ENCODE data around the gene NUDT16L1.

Gene NUDT16L1

GRCh38 chr16:4695473-4696171, 2.3 kb downstream of the NUDT16L1 start:
- no peak for DNase-seq (ENCODE audit: low spot score)

- no peak for DNase-seq (ENCODE audit: low spot score)
Measured at GRCh38 chr16:4696172-4696904, 3.0 kb downstream of the NUDT16L1 start.

DNA sequence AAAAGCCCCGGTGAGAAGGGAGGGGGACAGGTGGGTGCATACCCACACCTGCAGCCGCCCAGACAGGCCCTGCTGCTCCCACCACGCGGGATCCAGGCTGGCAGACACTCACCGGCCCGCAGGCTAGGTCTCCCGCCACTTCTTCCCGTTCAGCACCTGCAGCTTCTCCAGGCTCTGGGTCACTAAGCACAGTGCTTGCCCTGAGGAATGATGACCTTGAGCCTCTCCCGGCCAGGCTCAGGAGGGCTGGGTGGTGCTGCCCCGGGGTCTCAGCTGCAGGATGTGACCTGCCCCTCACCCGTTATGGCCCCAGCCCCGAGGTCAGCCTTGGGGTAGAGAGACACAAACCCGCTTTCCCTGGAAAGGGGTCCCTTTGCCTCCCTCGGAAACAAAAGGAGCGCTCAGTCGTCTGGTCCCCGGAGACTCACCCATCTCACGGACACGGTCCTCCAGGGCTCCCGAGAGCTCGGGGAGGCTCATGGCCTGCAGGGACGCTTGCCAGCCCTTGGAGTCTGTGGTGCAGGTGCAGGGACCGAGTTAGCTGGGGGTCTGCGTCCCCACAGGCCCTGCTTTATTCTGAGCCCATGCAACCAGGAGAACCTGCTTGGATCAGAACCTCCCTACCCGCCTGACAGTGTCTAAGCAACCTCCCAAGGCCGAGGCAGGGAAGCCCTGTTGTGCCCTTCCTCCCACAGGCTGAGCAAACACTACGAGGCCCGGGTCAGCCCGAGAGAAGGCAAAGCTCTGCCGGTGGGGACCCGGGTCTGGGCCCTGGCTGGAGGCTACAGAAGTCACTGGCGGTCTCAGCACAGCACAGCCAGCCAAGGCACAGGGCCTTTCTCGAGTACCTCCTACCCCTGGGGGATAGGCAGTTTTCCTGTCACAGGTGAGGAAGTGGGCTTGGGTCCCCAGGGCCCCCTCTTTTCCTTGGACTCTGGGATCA, 3.8 kb downstream of the NUDT16L1 start:
- no peak for DNase-seq (ENCODE audit: low spot score)

GRCh38 chr16:4697848-4698291, 4.5 kb downstream of the NUDT16L1 start:
- DNase-seq (ENCODE audit: low spot score), result no peak

DNA sequence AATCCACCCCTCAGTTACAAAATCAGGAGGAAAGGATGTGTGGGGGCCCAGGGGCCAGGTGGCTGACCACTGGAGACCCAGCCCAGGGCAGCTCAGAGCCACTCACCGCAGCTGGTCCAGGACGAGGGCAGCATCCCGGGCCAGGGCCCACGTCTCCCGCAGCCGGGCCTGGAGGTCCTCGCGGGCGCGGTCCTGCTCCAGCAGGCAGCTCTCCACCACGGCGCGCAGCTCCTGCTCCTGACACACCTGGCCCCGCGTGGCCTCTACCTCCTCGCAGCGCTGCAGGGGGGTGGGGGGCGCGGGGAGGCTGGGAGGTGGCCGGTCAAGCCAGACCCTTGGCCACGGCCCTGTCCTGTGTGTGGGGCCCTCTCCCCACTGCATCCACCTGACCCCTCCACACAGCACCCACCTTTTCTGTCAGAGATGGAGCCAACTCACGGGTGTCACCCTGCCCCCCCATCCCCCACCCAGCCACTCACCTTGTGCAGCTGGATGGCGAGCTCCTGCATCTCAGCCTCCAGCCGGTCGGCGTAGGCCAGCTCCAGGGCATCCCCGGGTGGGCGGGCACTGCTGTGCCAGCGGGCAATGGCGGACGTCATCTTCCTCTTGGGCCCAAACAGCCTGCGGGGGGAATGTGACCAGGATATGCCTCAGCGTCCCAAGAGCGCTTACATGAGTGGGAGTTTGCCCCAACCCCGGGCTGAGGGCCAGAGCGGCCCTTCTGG, 5.1 kb downstream of the NUDT16L1 start:
- DNase-seq (ENCODE audit: low spot score), result no peak

DNA sequence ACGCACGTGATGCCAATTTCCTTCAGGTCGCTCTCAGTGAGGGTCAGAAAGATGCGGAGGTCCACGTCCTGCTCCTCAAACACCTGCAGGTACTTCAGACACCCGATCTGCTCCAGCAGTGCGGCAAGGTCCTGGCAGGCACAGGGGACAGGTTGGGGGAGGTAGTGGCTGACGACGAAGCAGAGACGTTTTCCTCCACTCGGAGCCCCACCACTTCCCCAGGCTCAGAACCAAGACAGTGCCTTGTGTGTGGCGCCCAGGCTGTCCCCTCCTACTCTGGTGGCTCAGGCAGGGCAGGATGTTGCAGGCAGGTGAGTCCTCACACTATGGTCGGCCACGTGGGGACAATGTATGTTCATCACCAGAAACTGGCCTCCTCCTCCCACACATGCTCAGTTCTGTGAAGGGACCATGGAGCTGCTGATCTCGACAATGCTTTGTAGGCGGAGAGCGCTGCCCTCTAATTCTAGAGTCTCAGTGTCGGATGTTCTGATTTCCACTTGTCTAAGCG, 5.7 kb downstream of the NUDT16L1 start:
- no peak for DNase-seq (ENCODE audit: low spot score)

GRCh38 chr16:4700380-4700996, 7.1 kb downstream of the NUDT16L1 start:
- DNase-seq (ENCODE audit: low spot score), result no peak

GRCh38 chr16:4700997-4701743, 7.8 kb downstream of the NUDT16L1 start:
- no peak for DNase-seq (ENCODE audit: low spot score)

DNA sequence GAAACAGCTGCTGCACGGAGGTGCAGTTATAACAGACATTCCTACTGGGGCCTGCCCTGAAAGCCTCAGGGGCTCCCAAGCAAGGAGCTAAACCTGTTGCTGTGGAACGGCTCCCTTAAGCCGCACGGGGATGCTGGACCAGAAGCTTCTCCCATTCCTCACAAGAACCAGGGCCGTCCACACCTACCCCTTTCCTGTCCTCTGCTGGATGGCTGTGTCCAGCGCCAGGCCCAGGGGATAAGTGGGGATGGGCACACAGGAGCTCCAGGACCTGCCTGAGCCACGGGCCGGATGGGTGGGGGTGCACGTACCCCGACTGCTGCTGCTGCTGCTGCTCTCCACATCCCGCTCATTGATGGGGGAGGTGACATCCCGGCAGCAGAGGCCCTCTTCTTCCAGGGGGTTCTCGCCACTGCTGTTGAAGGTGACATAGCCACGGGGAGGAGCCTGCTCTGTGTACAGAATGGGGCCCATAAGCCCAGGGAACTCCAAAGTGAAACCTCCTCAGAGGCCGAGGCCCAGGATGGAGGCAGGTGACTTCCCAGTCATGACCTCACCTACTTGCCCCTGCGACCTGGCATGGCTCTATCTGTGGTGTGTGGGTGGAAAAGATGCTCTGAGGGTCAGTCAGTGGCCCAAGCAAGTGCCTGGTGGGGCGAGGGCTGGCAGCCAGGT, 8.6 kb downstream of the NUDT16L1 start:
- no peak for DNase-seq (ENCODE audit: low spot score)

GRCh38 chr16:4702466-4702808, 9.1 kb downstream of the NUDT16L1 start:
- no peak for DNase-seq (ENCODE audit: low spot score)

GRCh38 chr16:4703906-4704305, 10.5 kb downstream of the NUDT16L1 start:
- DNase-seq (ENCODE audit: low spot score), result no peak

- DNase-seq (ENCODE audit: low spot score), result no peak
Measured at GRCh38 chr16:4704491-4704890, 11.1 kb downstream of the NUDT16L1 start.

DNA sequence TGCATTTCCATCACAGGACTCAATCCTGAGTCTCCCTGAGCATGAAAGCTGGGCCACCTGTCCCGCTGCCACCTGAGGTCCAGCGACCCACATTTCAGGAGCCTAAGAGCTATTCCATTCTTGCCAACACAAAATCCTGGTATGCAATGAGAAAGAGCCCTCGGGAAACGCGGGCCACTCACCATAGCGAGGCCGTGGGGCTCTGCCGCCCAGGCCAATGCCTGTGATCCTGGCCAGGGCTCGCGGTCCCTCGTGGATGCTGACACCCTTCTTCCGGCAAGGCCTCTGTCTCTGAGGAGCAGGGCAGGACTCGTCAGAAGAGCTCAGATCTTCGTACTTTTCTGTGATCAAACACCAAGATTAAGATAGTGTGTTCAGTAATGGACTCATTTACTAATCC, 11.6 kb downstream of the NUDT16L1 start:
- no peak for DNase-seq (ENCODE audit: low spot score)

- DNase-seq (ENCODE audit: low spot score), result no peak
Measured at GRCh38 chr16:4706871-4707270, 13.5 kb downstream of the NUDT16L1 start.

GRCh38 chr16:4709481-4709880, 16.1 kb downstream of the NUDT16L1 start:
- no peak for DNase-seq (ENCODE audit: low spot score)

DNA sequence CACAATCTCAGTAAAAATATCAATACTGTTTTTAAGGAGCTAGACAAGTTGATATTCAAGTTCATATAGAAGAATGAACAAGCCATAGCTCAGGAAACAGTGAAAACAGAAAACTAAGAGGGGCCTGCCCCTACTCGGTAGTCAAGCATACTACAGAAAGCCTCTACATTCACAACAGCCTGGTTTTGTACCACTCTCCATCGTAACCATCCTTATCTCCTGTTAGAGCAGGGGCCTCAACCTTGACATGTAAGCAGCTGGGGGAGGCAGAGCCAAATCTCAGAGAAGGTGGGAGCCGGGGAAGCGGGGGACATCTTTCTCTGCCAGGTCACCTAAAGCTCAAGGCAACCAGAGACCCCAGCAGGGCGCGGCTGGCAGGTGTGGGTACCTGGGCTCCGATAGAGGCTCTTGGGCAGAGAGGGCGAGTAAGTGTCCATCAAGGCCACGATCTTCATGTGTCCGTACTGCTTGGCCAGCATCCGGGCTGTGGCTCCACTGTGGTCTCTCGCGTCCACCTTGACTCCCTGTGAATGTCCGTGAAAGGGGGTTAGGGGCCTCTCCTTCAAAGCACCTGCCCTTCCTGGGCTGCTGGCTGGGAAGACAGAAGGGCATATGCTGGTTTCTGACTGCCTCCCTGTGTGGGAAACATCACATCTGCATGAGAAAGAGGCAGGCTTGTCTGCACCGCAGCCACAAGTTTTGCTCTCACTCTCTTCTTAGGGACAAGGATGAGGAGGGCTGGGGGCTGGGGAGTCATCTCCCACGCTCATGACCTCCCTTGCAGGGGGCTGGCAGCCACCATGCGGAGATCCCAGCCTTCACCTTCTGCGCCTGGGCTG, 20.5 kb downstream of the NUDT16L1 start:
- no peak for DNase-seq (ENCODE audit: low spot score)

DNA sequence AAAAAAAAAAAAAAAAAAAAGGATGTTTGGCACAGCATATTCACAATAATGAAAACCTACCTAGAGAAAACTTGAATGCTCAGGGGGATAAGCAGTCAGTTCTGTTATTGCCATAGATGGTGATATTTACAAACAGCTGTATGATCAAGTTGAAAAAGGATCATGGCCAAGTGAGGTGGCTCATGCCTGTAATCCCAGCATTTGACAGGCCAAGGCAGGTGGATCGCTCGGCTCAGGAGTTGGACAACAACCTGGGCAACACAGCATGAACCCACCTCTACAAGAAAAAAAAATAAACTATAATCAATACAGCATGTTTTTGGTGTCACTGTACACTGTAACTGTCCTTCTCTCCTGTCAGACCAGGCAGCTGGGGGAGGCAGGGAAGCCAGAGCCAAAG, 21.6 kb downstream of the NUDT16L1 start:
- no peak for DNase-seq (ENCODE audit: low spot score)

DNA sequence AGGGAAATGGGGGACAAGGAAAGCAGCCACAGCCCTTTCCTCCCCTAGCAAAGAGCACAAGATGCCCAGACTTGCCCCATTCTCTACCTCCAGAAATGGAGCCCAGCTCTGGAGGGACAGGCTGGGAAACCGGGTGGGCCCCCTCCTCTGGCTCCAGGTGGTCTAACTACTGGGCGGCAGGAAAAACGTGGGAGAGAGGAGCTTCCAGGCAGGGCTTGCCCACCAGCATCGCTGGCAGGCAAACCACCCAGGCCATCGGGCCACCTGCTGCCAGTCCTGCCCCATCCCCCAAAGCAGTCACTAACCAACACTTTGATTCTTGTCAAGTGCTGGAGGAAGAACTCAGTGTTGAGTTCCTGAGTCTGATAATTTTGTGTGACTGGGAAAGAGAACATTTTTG, 25.1 kb downstream of the NUDT16L1 start:
- DNase-seq (ENCODE audit: low spot score), result no peak
